ENCODE measurements around the gene SCTR.

SCTR gene

DNA sequence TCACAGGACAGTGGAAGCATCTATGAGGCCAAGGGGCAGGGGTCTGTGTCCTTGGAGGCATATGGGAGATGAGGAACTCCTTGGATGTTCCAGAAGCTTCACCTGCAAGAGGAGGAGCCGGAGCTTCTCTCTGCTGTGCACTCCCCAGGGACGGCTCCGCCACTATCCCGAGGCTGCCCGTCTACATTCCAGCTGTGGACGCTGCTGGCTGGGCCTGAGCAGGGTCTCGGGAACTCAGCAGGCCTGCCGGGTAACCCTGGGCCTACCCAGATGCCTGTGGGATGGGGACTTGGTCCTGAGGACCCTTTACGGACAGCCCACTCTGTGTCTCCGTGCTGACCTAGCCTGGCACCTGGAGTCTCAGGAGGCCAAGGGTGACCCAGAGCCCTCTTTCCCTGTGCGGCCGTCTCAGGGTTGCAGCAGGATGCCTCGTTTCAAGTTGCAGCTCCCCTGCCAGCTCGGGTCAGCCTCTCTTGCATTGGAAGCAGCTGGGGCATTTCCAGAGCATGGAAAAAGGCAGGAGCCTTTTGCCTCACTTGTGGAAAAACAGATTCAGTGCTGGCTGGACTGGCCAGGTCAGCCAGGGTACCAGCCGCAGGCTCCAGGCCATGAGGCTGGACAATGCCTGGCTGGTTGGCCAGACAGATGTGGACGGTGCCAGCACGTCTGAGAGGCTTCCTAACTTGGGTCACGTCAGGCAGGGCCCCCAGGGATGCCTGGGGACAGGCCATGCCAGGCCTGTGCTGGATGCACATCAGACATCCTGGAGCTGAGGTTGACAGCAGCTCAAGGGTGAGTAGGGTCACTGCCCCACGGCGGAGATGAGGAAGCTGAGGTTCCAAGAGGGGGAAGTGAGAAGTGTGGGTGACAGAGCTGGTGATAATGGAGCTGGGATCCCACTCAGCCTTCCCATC, 41.5 kb downstream of the SCTR start:
- Histone ChIP-seq H3K27ac (ENCODE audit: low read length) (no peak overlapping the region), H3K27me3 (ENCODE audit: control insufficient read depth, insufficient read depth, low read length) (no peaks in the 10 kb centered on the region), H3K9me3 (ENCODE audit: control insufficient read depth, insufficient read depth, low read length) (no peaks in the 10 kb centered on the region), H3K4me3 (ENCODE audit: low read length) (no peak overlapping the region), H3K36me3 (ENCODE audit: control insufficient read depth, insufficient read depth, low read length) (no peaks in the 10 kb centered on the region), H3K4me1 (ENCODE audit: control insufficient read depth, insufficient read depth, low read length) (no peaks in the 10 kb centered on the region; the same call in 1 of the 2 replicates)
- WGBS (ENCODE audit: insufficient coverage, insufficient read length), result no CpG with 5 or more reads among the region's 20 CpGs
- no peak for DNase-seq (ENCODE audit: low read depth, low spot score)

DNA sequence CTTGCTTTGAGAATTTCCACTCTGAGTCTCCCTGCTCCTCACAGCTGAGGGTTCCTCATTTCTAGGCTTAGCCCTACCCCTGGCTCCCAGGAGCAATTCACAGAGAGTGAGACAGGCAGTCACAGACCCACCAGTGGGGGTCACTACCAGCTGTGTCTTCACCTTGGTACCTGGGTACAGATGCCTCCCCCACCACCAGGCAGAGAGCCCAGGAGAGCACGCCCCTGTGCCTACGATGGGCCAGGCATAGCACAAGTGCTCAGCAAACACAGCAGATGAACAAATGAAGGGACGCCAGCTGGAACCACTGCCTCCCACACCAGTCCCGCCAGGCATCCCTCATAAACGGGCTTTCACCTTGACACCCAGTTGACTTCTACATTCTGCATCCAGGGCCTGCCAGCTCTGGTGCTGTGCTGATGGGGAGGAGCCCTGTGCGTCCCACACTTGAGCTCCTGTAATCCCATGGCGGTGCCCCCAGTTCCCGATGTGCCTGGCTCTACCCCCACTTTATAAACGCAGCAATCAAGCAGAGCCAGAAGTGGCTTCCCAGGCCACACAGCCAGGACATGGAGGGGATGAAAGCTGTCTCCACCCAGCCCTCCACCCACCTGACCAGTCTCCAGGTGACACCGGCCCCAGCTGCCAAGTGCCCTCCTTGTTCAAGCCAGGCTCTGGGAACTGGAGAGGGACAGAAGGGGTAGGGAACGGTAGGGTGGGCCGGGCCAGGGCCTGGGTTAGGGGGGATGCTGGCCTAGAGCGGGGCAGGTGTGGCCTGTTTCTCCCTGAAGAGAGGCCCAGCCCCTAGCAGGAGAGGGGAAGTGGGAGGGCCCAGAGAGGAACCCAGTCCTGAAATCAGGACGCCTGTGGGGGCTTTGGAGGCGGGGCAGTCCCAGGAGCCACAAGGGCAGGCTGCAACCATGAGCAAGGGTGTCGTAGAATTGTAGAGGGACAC, 42.5 kb downstream of the SCTR start:
- no peaks in the 10 kb centered on the region for H3K27me3 ChIP-seq (ENCODE audit: control insufficient read depth, insufficient read depth, low read length)

GRCh38 chr2:119480718-119481142, 43.6 kb downstream of the SCTR start:
- Histone ChIP-seq H3K27ac (ENCODE audit: low read length) (no peak overlapping the region), H3K9me3 (ENCODE audit: control insufficient read depth, insufficient read depth, low read length) (no peaks in the 10 kb centered on the region), H3K4me3 (ENCODE audit: low read length) (no peak overlapping the region), H3K4me1 (ENCODE audit: control insufficient read depth, insufficient read depth, low read length) (no peaks in the 10 kb centered on the region; the same call in 1 of the 2 replicates), H3K27me3 (ENCODE audit: control insufficient read depth, insufficient read depth, low read length) (no peaks in the 10 kb centered on the region), H3K36me3 (ENCODE audit: control insufficient read depth, insufficient read depth, low read length) (no peaks in the 10 kb centered on the region)
- WGBS (ENCODE audit: insufficient coverage, insufficient read length), result no CpG with 5 or more reads among the region's 11 CpGs
- DNase-seq (ENCODE audit: low read depth, low spot score), result no peak

More for the DNA sequence above, 42.5 kb downstream of the SCTR start:
- Histone ChIP-seq H3K9me3 (ENCODE audit: control insufficient read depth, insufficient read depth, low read length) (no peaks in the 10 kb centered on the region), H3K36me3 (ENCODE audit: control insufficient read depth, insufficient read depth, low read length) (no peaks in the 10 kb centered on the region), H3K27ac (ENCODE audit: low read length) (no peak overlapping the region), H3K4me3 (ENCODE audit: low read length) (no peak overlapping the region), H3K4me1 (ENCODE audit: control insufficient read depth, insufficient read depth, low read length) (no peaks in the 10 kb centered on the region; the same call in 1 of the 2 replicates)
- no peak for DNase-seq (ENCODE audit: low read depth, low spot score)
- no CpG with 5 or more reads among the region's 16 CpGs for WGBS (ENCODE audit: insufficient coverage, insufficient read length)

GRCh38 chr2:119480184-119480583, 44.1 kb downstream of the SCTR start:
- Histone ChIP-seq H3K27ac (ENCODE audit: low read length) (no peak overlapping the region), H3K4me1 (ENCODE audit: control insufficient read depth, insufficient read depth, low read length) (no peaks in the 10 kb centered on the region; the same call in 1 of the 2 replicates), H3K4me3 (ENCODE audit: low read length) (no peak overlapping the region), H3K36me3 (ENCODE audit: control insufficient read depth, insufficient read depth, low read length) (no peaks in the 10 kb centered on the region), H3K9me3 (ENCODE audit: control insufficient read depth, insufficient read depth, low read length) (no peaks in the 10 kb centered on the region), H3K27me3 (ENCODE audit: control insufficient read depth, insufficient read depth, low read length) (no peaks in the 10 kb centered on the region)
- no peak for DNase-seq (ENCODE audit: low read depth, low spot score)
- WGBS (ENCODE audit: insufficient coverage, insufficient read length), result no CpG with 5 or more reads among the region's 5 CpGs

DNA sequence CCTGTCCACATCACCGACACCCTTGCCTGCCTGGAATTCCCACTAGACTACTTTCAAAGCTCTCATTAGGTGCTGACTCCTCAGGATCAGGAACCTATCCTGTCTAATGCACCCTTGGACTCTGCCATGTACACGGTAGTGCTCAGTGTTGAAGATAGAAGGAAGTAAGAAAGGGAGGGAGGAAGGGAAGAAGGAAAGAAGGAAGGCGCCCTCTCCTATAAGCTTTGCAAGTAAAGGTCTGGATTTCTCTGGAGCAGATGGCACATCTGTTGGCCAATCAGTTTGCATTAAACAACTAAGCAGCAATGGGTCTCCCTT, 45.3 kb downstream of the SCTR start:
- Histone ChIP-seq H3K36me3 (ENCODE audit: control insufficient read depth, insufficient read depth, low read length) (no peaks in the 10 kb centered on the region), H3K27me3 (ENCODE audit: control insufficient read depth, insufficient read depth, low read length) (no peaks in the 10 kb centered on the region), H3K9me3 (ENCODE audit: control insufficient read depth, insufficient read depth, low read length) (no peaks in the 10 kb centered on the region), H3K4me3 (ENCODE audit: low read length) (no peak overlapping the region), H3K27ac (ENCODE audit: low read length) (no peak overlapping the region), H3K4me1 (ENCODE audit: control insufficient read depth, insufficient read depth, low read length) (no peaks in the 10 kb centered on the region; the same call in 1 of the 2 replicates)
- DNase-seq (ENCODE audit: low read depth, low spot score), result no peak
- WGBS (ENCODE audit: insufficient coverage, insufficient read length), result no CpG with 5 or more reads among the region's 3 CpGs

- H3K4me1 ChIP-seq (ENCODE audit: control insufficient read depth, insufficient read depth, low read length), result no peaks in the 10 kb centered on the region; the same call in 1 of the 2 replicates
- no peaks in the 10 kb centered on the region for H3K36me3 ChIP-seq (ENCODE audit: control insufficient read depth, insufficient read depth, low read length)
- no peaks in the 10 kb centered on the region for H3K27me3 ChIP-seq (ENCODE audit: control insufficient read depth, insufficient read depth, low read length)
- no CpG with 5 or more reads among the region's 12 CpGs for WGBS (ENCODE audit: insufficient coverage, insufficient read length)
- no peaks in the 10 kb centered on the region for H3K9me3 ChIP-seq (ENCODE audit: control insufficient read depth, insufficient read depth, low read length)
- no peak for DNase-seq (ENCODE audit: low read depth, low spot score)
- no peak overlapping the region for H3K27ac ChIP-seq (ENCODE audit: low read length)
- H3K4me3 ChIP-seq (ENCODE audit: low read length), result no peak overlapping the region
Measured at GRCh38 chr2:119478188-119478977, 45.9 kb downstream of the SCTR start.

DNA sequence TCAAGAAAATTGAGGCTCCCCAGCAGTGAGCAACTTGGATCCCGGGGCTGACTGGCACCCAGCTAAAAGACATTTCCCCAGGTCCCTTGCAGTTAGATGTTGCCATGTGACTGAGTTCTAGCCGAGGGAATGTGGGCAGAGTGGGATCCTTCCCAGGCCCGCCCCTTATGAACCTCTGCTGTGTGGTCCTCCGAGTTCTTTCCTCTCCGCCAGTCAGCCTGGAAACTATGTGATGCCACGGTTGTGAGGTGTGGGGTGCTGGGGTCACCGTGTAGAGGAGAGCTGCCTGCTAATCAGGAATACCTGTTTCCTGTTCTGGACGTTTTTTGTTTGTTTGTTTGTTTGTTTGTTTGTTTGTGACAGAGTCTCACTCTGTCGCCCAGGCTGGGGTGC, 47.2 kb downstream of the SCTR start:
- H3K9me3 ChIP-seq (ENCODE audit: control insufficient read depth, insufficient read depth, low read length), result no peaks in the 10 kb centered on the region
- no peaks in the 10 kb centered on the region for H3K36me3 ChIP-seq (ENCODE audit: control insufficient read depth, insufficient read depth, low read length)
- H3K27ac ChIP-seq (ENCODE audit: low read length), result no peak overlapping the region
- no CpG with 5 or more reads among the region's 9 CpGs for whole genome bisulfite sequencing (ENCODE audit: insufficient coverage, insufficient read length)
- no peak overlapping the region for H3K4me3 ChIP-seq (ENCODE audit: low read length)
- H3K4me1 ChIP-seq (ENCODE audit: control insufficient read depth, insufficient read depth, low read length), result no peaks in the 10 kb centered on the region
- no peaks in the 10 kb centered on the region for H3K27me3 ChIP-seq (ENCODE audit: control insufficient read depth, insufficient read depth, low read length)
- no peak for DNase-seq (ENCODE audit: low read depth, low spot score)

DNA sequence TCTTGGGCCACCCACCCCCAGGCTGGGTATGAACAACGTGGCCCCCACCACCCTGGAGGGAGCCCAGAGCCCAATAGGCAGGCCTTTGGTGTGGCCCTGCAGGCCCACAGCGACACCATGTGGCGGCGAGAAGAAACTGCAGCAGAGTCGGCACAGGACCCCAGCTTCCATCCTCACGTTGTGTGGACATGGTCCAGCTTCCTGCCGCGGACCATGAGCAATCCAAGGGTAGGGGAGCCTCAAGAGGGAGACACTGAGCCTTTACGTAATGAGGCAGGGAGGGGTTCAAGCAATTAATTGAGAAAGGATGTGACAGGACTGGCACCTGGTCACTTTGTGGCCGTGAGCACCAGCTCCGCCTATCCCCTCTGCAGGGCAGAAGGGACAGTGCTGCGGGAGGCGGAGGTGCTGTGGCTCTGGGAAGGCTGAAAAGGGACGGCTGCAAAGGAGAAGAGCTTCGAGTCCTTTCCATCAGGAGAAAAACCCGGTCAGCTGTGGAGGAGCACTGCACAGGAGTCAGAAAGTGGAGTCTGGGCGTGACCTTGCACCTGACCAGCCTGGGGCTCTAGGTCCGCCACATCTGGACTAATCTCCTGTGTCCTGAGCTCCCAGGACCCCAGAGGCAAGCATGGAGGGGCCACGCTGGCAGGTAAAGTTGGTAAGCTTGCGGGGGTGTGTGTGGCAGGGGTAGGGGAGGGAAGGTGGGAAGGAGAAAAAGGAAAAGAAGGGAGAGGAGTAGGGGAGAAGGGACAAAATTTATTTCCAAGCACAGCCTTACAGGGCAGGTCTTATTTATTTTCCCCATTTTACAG, 47.8 kb downstream of the SCTR start:
- Histone ChIP-seq H3K27me3 (ENCODE audit: control insufficient read depth, insufficient read depth, low read length) (no peaks in the 10 kb centered on the region), H3K9me3 (ENCODE audit: control insufficient read depth, insufficient read depth, low read length) (no peaks in the 10 kb centered on the region), H3K36me3 (ENCODE audit: control insufficient read depth, insufficient read depth, low read length) (no peaks in the 10 kb centered on the region), H3K27ac (ENCODE audit: low read length) (no peak overlapping the region), H3K4me3 (ENCODE audit: low read length) (no peak overlapping the region), H3K4me1 (ENCODE audit: control insufficient read depth, insufficient read depth, low read length) (no peaks in the 10 kb centered on the region)
- peak; percentile 74 for DNase-seq (ENCODE audit: low read depth, low spot score)
- no CpG with 5 or more reads among the region's 20 CpGs for WGBS (ENCODE audit: insufficient coverage, insufficient read length)

DNA sequence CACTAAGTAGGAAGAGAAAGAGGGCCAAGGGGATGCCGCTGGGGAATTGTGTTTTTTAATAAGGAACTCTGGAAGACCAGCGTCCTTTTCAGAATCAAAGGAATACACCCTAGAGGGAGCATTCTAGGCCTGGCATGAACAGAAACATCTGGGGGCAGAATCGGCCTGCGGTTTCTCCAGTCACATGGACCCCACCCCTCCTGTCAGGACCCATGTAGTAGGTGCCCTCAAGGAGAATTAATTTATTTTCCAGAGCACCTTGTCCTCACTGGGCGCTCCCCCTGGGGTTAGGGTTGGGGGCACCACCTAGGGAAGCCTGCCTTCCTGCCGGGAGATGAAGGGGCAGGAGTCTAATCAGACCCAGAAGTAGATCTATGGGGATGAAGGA, 48.4 kb downstream of the SCTR start:
- H3K27me3 ChIP-seq (ENCODE audit: control insufficient read depth, insufficient read depth, low read length), result no peaks in the 10 kb centered on the region
- no peak for DNase-seq (ENCODE audit: low read depth, low spot score)
- no peaks in the 10 kb centered on the region for H3K4me1 ChIP-seq (ENCODE audit: control insufficient read depth, insufficient read depth, low read length)
- no peak overlapping the region for H3K27ac ChIP-seq (ENCODE audit: low read length)
- no peak overlapping the region for H3K4me3 ChIP-seq (ENCODE audit: low read length)
- no peaks in the 10 kb centered on the region for H3K36me3 ChIP-seq (ENCODE audit: control insufficient read depth, insufficient read depth, low read length)
- H3K9me3 ChIP-seq (ENCODE audit: control insufficient read depth, insufficient read depth, low read length), result no peaks in the 10 kb centered on the region
- no CpG with 5 or more reads among the region's 6 CpGs for WGBS (ENCODE audit: insufficient coverage, insufficient read length)
